ENCODE data around the gene ZC3H10. TPM values are rescaled to one million over a fixed set of nuclear protein-coding genes. Genes with fewer than 3 reads are reported as not detected.

The ZC3H10 gene
- total RNA-seq, 1 experiment from 2014 or later = 4.4 TPM

DNA sequence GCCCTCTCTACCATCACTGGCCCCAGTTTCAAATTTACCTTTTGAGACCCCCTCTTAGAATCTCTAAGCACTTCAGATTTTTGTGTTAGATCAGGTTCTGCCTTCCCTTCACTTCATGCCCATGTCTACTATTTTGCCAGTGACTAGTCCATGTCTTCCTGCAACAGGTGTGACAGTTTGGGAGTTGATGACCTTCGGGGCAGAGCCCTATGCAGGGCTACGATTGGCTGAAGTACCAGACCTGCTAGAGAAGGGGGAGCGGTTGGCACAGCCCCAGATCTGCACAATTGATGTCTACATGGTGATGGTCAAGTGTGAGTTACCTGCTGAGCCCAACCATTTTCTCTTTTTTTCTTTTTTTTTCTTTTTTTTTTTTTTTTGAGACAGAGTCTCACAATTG, 19.5 kb upstream of the ZC3H10 start:
- POLR2A ChIA-PET (ENCODE audit: unreplicated experiment) = no interaction called here
- CTCF ChIA-PET = no interaction called here
- TF ChIP-seq EZH2 (IDR thresholded peaks at IDR 0.05; ENCODE audit: low read depth) = no peak
- TF ChIP-seq, protein P1, sequence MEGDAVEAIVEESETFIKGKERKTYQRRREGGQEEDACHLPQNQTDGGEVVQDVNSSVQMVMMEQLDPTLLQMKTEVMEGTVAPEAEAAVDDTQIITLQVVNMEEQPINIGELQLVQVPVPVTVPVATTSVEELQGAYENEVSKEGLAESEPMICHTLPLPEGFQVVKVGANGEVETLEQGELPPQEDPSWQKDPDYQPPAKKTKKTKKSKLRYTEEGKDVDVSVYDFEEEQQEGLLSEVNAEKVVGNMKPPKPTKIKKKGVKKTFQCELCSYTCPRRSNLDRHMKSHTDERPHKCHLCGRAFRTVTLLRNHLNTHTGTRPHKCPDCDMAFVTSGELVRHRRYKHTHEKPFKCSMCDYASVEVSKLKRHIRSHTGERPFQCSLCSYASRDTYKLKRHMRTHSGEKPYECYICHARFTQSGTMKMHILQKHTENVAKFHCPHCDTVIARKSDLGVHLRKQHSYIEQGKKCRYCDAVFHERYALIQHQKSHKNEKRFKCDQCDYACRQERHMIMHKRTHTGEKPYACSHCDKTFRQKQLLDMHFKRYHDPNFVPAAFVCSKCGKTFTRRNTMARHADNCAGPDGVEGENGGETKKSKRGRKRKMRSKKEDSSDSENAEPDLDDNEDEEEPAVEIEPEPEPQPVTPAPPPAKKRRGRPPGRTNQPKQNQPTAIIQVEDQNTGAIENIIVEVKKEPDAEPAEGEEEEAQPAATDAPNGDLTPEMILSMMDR (conservative IDR thresholded peaks at IDR 0.05) = no peak
- intact Hi-C loops (cut with micrococcal nuclease; ENCODE audit: unreplicated experiment) = no loop called here
- Histone ChIP-seq H3K9me2 (ENCODE audit: insufficient read depth) (no peaks in the 10 kb centered on the region), H3K79me2 (ENCODE audit: low read depth) (no peaks in the 10 kb centered on the region), H3K4me1 (replicated peaks; ENCODE audit: insufficient read depth) (peaks cover 9% of the 10 kb centered on the region), H2AFZ (no peak overlapping the region), H4K20me1 (ENCODE audit: insufficient read depth) (no peaks in the 10 kb centered on the region), H3K36me3 (ENCODE audit: low read depth) (peaks cover 15% of the 10 kb centered on the region; the same call in 1 of the 2 replicates), H3K4me2 (no peak overlapping the region), H3K9me3 (ENCODE audit: insufficient read depth, low read depth) (no peaks in the 10 kb centered on the region), H3K4me3 (no peak overlapping the region), H3K27ac (no peak overlapping the region), H3F3A (ENCODE audit: insufficient read depth, low read depth) (peaks cover 29% of the 10 kb centered on the region), H3K27me3 (ENCODE audit: insufficient read depth, low read depth) (no peaks in the 10 kb centered on the region)
- no peak for DNase-seq
- BruUV-seq (replicated peaks) = no TSS peak

DNA sequence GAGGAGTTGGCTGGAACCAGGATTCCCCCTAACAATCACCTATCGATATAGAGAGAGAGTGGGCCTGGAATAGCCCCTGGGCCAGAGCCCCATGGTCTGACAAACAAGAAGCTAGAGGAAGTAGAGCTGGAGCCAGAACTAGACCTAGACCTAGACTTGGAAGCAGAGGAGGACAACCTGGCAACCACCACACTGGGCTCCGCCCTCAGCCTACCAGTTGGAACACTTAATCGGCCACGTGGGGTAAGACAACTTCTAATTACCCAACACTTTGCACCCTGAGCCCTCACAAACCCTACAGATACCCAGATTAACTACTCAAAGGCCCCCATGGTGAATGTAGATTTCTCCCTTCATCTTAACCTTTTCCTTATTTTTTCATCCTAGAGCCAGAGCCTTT, 18.3 kb upstream of the ZC3H10 start:
- no peaks in the 10 kb centered on the region for H3K9me2 ChIP-seq (ENCODE audit: insufficient read depth)
- H3K27me3 ChIP-seq (ENCODE audit: insufficient read depth, low read depth) = no peaks in the 10 kb centered on the region
- H3K4me3 ChIP-seq = no peak overlapping the region
- no peaks in the 10 kb centered on the region for H3K9me3 ChIP-seq (ENCODE audit: insufficient read depth, low read depth)
- H3K4me2 ChIP-seq = no peak overlapping the region
- 0 out of 2 replicates have a peak, but pooled peaks cover 4% of the 10 kb centered on the region for H3K36me3 ChIP-seq (ENCODE audit: low read depth)
- BruUV-seq (replicated peaks) = no TSS peak
- H3F3A ChIP-seq (ENCODE audit: insufficient read depth, low read depth) = peaks cover 34% of the 10 kb centered on the region
- ChIA-PET POLR2A (ENCODE audit: unreplicated experiment) (no interaction called here), CTCF (no interaction called here)
- H4K20me1 ChIP-seq (ENCODE audit: insufficient read depth) = no peaks in the 10 kb centered on the region
- H2AFZ ChIP-seq = no peak overlapping the region
- no peak for TF ChIP-seq EZH2 (IDR thresholded peaks at IDR 0.05; ENCODE audit: low read depth)
- TF ChIP-seq, protein P1 (conservative IDR thresholded peaks at IDR 0.05) = no peak
- intact Hi-C loops (cut with micrococcal nuclease; ENCODE audit: unreplicated experiment) = no loop called here
- peaks cover 9% of the 10 kb centered on the region for H3K4me1 ChIP-seq (replicated peaks; ENCODE audit: insufficient read depth)
- peaks cover 4% of the 10 kb centered on the region for H3K79me2 ChIP-seq (ENCODE audit: low read depth)
- no peak for DNase-seq
- H3K27ac ChIP-seq = no peak overlapping the region

DNA sequence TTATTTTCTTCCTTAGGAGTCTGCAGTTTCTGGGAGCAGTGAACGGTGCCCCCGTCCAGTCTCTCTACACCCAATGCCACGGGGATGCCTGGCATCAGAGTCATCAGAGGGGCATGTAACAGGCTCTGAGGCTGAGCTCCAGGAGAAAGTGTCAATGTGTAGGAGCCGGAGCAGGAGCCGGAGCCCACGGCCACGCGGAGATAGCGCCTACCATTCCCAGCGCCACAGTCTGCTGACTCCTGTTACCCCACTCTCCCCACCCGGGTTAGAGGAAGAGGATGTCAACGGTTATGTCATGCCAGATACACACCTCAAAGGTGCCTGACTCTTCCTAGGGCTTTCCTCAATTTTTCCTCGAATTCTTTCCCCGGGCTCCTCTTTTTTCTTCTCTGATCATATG, 17.0 kb upstream of the ZC3H10 start:
- ChIA-PET CTCF (no interaction called here), POLR2A (ENCODE audit: unreplicated experiment) (no interaction called here)
- intact Hi-C loops (cut with micrococcal nuclease; ENCODE audit: unreplicated experiment) = no loop called here

More for the DNA sequence above, 17.0 kb upstream of the ZC3H10 start:
- H3K79me2 ChIP-seq (ENCODE audit: low read depth) = peaks cover 17% of the 10 kb centered on the region
- H3K9me3 ChIP-seq (ENCODE audit: insufficient read depth, low read depth) = no peaks in the 10 kb centered on the region
- no TSS peak for BruUV-seq (replicated peaks)
- no peak for TF ChIP-seq EZH2 (IDR thresholded peaks at IDR 0.05; ENCODE audit: low read depth)
- TF ChIP-seq, protein P1 (conservative IDR thresholded peaks at IDR 0.05) = no peak
- H4K20me1 ChIP-seq (ENCODE audit: insufficient read depth) = peaks cover 5% of the 10 kb centered on the region; the same call in 1 of the 2 replicates
- H3K4me1 ChIP-seq (replicated peaks; ENCODE audit: insufficient read depth) = peaks cover 17% of the 10 kb centered on the region
- DNase-seq = no peak
- no peak overlapping the region for H3K4me3 ChIP-seq
- H3K9me2 ChIP-seq (ENCODE audit: insufficient read depth) = no peaks in the 10 kb centered on the region
- H3K27me3 ChIP-seq (ENCODE audit: insufficient read depth, low read depth) = no peaks in the 10 kb centered on the region
- H3F3A ChIP-seq (ENCODE audit: insufficient read depth, low read depth) = peaks cover 42% of the 10 kb centered on the region
- no peak overlapping the region for H3K27ac ChIP-seq
- H3K36me3 ChIP-seq (ENCODE audit: low read depth) = 0 out of 2 replicates have a peak, but pooled peaks cover 4% of the 10 kb centered on the region
- H3K4me2 ChIP-seq = no peak overlapping the region
- no peak overlapping the region for H2AFZ ChIP-seq
